Measurements from ENCODE around the gene ALDH1L2.

ALDH1L2 gene

GRCh38 chr12:105085501-105085900 lies 1.2 kb upstream of the ALDH1L2 start:
- H3K27ac ChIP-seq = no peak overlapping the region
- TF ChIP-seq ZFX (IDR thresholded peaks at IDR 0.05; ENCODE audit: borderline replicate concordance) (no peak), CTCF (IDR thresholded peaks at IDR 0.05) (peak; percentile 14; the same call in 1 of the 2 replicates)

GRCh38 chr12:105083551-105084105 lies 630 bp downstream of the ALDH1L2 start:
- H3K27ac ChIP-seq = peak overlapping the region; percentile 79
- TF ChIP-seq CTCF (IDR thresholded peaks at IDR 0.05) = no peak
- no peak for TF ChIP-seq ZFX (IDR thresholded peaks at IDR 0.05; ENCODE audit: borderline replicate concordance)

- peak overlapping the region; percentile 79 for H3K27ac ChIP-seq
- no peak for TF ChIP-seq CTCF (IDR thresholded peaks at IDR 0.05)
Measured at GRCh38 chr12:105083031-105083430, 1.2 kb downstream of the ALDH1L2 start.

GRCh38 chr12:105078712-105079570 lies 5.3 kb downstream of the ALDH1L2 start:
- H3K27ac ChIP-seq = no peak overlapping the region
- TF ChIP-seq ZFX (IDR thresholded peaks at IDR 0.05; ENCODE audit: borderline replicate concordance) = no peak
- no peak for TF ChIP-seq CTCF (IDR thresholded peaks at IDR 0.05)

GRCh38 chr12:105077435-105077834 lies 6.8 kb downstream of the ALDH1L2 start:
- no peak overlapping the region for H3K27ac ChIP-seq
- TF ChIP-seq ZFX (IDR thresholded peaks at IDR 0.05; ENCODE audit: borderline replicate concordance) (no peak), CTCF (IDR thresholded peaks at IDR 0.05) (no peak)

GRCh38 chr12:105076913-105077312 lies 7.3 kb downstream of the ALDH1L2 start:
- no peak for TF ChIP-seq CTCF (IDR thresholded peaks at IDR 0.05)
- TF ChIP-seq ZFX (IDR thresholded peaks at IDR 0.05; ENCODE audit: borderline replicate concordance) = no peak
- no peak overlapping the region for H3K27ac ChIP-seq

- TF ChIP-seq ZFX (IDR thresholded peaks at IDR 0.05; ENCODE audit: borderline replicate concordance) (no peak), CTCF (IDR thresholded peaks at IDR 0.05) (no peak)
- H3K27ac ChIP-seq = no peak overlapping the region
Measured at GRCh38 chr12:105076098-105076497, 8.2 kb downstream of the ALDH1L2 start.
